ENCODE results near the gene SHISA9.

- no peak for TF ChIP-seq TAF1 (conservative IDR thresholded peaks at IDR 0.05)
- TF ChIP-seq CTCF (IDR thresholded peaks at IDR 0.05; ENCODE audit: low read depth, low read length, missing input control), result no peak
Observed at GRCh38 chr16:12917246-12917645, 15.8 kb downstream of the SHISA9 start.
